ENCODE measurements around the gene USH2A. TPM values are rescaled to one million over a fixed set of nuclear protein-coding genes. Genes with fewer than 3 reads are reported as not detected.

Gene USH2A
- total RNA-seq, 4 donors from 2014 or later, result under 0.01 TPM; not detected in 3

DNA sequence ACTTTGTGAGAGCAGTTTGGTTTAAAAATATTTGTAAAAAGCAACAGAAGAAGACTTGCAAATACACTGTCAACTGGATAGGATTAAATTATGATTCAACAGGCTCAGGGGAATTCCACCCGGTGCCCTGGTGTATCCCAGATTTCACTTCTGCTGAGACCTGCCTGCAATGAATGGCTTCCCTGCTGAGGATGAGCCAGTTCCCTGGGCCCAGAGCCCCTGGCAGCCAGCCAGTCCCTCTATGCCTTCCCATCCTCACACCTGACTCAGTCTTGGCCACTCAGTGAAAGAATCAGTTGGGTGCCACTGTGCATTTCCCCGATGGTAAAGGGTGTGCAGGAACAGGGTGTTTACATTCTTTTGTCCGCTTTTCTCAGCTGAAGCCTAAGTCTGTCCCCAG lies 791.8 kb downstream of the USH2A start:
- TF ChIP-seq EP300 (IDR thresholded peaks at IDR 0.05; ENCODE audit: low read depth) (no peak), POLR2AphosphoS5 (IDR thresholded peaks at IDR 0.05) (no peak), POLR2A (IDR thresholded peaks at IDR 0.05) (no peak)
- TF ChIP-seq, protein P1, sequence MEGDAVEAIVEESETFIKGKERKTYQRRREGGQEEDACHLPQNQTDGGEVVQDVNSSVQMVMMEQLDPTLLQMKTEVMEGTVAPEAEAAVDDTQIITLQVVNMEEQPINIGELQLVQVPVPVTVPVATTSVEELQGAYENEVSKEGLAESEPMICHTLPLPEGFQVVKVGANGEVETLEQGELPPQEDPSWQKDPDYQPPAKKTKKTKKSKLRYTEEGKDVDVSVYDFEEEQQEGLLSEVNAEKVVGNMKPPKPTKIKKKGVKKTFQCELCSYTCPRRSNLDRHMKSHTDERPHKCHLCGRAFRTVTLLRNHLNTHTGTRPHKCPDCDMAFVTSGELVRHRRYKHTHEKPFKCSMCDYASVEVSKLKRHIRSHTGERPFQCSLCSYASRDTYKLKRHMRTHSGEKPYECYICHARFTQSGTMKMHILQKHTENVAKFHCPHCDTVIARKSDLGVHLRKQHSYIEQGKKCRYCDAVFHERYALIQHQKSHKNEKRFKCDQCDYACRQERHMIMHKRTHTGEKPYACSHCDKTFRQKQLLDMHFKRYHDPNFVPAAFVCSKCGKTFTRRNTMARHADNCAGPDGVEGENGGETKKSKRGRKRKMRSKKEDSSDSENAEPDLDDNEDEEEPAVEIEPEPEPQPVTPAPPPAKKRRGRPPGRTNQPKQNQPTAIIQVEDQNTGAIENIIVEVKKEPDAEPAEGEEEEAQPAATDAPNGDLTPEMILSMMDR (IDR thresholded peaks at IDR 0.05), result no peak
- Histone ChIP-seq H3K4me3 (no peak overlapping the region), H3K4me1 (peaks cover 0 to 22% (median 11%) of the 10 kb centered on the region in 4 donors), H3K27ac (no peak overlapping the region), H3K9me3 (no peaks in the 10 kb centered on the region), H3K36me3 (no peaks in the 10 kb centered on the region), H3K27me3 (no peaks in the 10 kb centered on the region)
- WGBS, 2 donors (ENCODE audit: low coverage in 1 of 2), result 20 to 40% methylated on average over 1 to 3 of the region's 3 CpGs
- intact Hi-C loops (cut with DNase I; ENCODE audit: low total_unique reads) (no loop called here), in situ Hi-C loops (cut with MboI; ENCODE audit: low pct_ligation_motif_present in 1 of 4, low pct_unique_long_range_greater_than_20kb in 1 of 4, low sequenced_read_pairs in 3 of 4) (no loop called here)
- no peak for DNase-seq

DNA sequence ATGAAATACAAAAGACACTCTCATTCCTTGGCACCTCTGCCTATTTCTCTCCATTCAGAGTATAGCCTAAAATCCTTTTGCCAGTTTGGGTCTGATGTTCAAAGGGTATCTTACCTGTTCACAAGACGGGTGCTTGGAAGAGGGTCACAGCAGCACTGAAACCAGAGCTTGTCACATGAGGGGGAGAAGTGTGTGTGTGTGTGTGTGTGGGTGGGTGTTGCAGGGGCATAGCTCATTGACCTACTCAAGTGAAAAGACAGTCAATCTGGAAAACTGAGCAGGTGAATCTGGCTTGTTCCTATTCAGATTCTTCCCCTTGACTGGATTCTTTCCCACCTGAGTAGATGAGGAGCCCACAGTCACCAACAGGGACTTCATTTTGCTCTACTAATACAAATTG lies 792.2 kb downstream of the USH2A start:
- 88% methylated on average over 1 of the region's 1 CpG; no CpG with 5 or more reads in 1 of the 2 donors for WGBS, 2 donors (ENCODE audit: low coverage in 1 of 2)
- Histone ChIP-seq H3K36me3 (no peaks in the 10 kb centered on the region), H3K27ac (no peak overlapping the region), H3K27me3 (no peaks in the 10 kb centered on the region), H3K4me1 (peaks cover 0 to 18% (median 9%) of the 10 kb centered on the region in 4 donors), H3K9me3 (no peaks in the 10 kb centered on the region), H3K4me3 (no peak overlapping the region)
- intact Hi-C loops (cut with DNase I; ENCODE audit: low total_unique reads), result no loop called here
- in situ Hi-C loops (cut with MboI; ENCODE audit: low pct_ligation_motif_present in 1 of 4, low pct_unique_long_range_greater_than_20kb in 1 of 4, low sequenced_read_pairs in 3 of 4), result no loop called here
- no peak for DNase-seq
- no peak for TF ChIP-seq POLR2A (IDR thresholded peaks at IDR 0.05)
- no peak for TF ChIP-seq EP300 (IDR thresholded peaks at IDR 0.05; ENCODE audit: low read depth)
- no peak for TF ChIP-seq POLR2AphosphoS5 (IDR thresholded peaks at IDR 0.05)
- TF ChIP-seq, protein P1 (IDR thresholded peaks at IDR 0.05), result no peak

DNA sequence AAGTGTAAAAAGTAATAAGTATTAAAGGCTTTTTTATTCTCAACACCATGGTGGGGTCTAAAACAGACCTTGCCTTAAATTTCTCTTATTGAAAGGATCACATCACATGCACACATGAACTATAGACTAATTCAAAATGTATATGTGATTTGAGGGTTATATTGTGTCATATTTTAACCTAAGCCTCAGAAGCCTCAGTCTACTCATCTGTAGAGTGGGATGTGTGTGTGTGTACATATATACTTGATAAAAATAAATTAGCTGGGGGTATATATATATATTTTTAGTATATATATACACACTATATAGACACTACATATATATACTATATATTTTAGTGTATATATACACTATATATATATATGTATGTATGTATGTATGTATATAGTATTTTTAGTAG lies 797.3 kb downstream of the USH2A start:
- Histone ChIP-seq H3K4me1 (no peaks in the 10 kb centered on the region), H3K4me3 (no peak overlapping the region), H3K27ac (no peak overlapping the region), H3K9me3 (no peaks in the 10 kb centered on the region), H3K27me3 (no peaks in the 10 kb centered on the region), H3K36me3 (no peaks in the 10 kb centered on the region)
- DNase-seq, result no peak
- intact Hi-C loops (cut with DNase I; ENCODE audit: low total_unique reads), result no loop called here
- TF ChIP-seq EP300 (IDR thresholded peaks at IDR 0.05; ENCODE audit: low read depth) (no peak), POLR2AphosphoS5 (IDR thresholded peaks at IDR 0.05) (no peak), POLR2A (IDR thresholded peaks at IDR 0.05) (no peak)
- TF ChIP-seq, protein P1 (IDR thresholded peaks at IDR 0.05), result no peak
- in situ Hi-C loops (cut with MboI; ENCODE audit: low pct_ligation_motif_present in 1 of 4, low pct_unique_long_range_greater_than_20kb in 1 of 4, low sequenced_read_pairs in 3 of 4), result no loop called here

DNA sequence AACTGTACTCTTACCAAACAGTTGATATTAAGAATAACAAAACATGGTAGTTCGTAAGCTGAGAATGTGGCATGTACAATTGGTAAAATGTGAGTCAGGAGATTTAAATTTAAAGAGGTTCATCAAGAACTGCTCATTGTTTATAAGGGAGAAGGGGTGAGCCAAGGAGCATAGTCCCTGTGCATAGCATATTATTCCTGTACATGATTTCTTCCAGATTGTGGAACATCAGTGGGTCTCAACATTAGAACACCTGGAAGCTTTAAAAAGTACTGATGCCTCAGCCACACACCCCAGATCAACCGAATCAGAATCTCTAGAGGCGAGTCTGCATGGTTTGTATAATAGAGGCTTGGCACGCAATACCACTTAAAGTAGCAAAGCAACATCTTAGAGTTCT lies 800.1 kb downstream of the USH2A start:
- whole genome bisulfite sequencing, 2 donors (ENCODE audit: low coverage in 1 of 2), result 70% methylated on average over 2 to 4 of the region's 4 CpGs
- H3K4me3 ChIP-seq, result no peak overlapping the region
- H3K36me3 ChIP-seq, result peaks cover 0 to 19% (median 10%) of the 10 kb centered on the region in 4 donors
- no peaks in the 10 kb centered on the region for H3K27me3 ChIP-seq
- H3K4me1 ChIP-seq, result no peaks in the 10 kb centered on the region
- H3K27ac ChIP-seq, result no peak overlapping the region
- TF ChIP-seq POLR2A (IDR thresholded peaks at IDR 0.05) (no peak), POLR2AphosphoS5 (IDR thresholded peaks at IDR 0.05) (no peak), EP300 (IDR thresholded peaks at IDR 0.05; ENCODE audit: low read depth) (no peak)
- TF ChIP-seq, protein P1 (IDR thresholded peaks at IDR 0.05), result no peak
- no peak for DNase-seq
- intact Hi-C loops (cut with DNase I; ENCODE audit: low total_unique reads) (no loop called here), in situ Hi-C loops (cut with MboI; ENCODE audit: low pct_ligation_motif_present in 1 of 4, low pct_unique_long_range_greater_than_20kb in 1 of 4, low sequenced_read_pairs in 3 of 4) (no loop called here)
- H3K9me3 ChIP-seq, result no peaks in the 10 kb centered on the region

Measured in transverse colon (tissue), 4 donors.